ENCODE data around the gene LGALS4.
"Not testable (repeated sequence)": the region's sequence is repeated elsewhere in the genome, so short reads cannot be mapped to it uniquely, and the experiment has no call there.

Gene LGALS4

DNA sequence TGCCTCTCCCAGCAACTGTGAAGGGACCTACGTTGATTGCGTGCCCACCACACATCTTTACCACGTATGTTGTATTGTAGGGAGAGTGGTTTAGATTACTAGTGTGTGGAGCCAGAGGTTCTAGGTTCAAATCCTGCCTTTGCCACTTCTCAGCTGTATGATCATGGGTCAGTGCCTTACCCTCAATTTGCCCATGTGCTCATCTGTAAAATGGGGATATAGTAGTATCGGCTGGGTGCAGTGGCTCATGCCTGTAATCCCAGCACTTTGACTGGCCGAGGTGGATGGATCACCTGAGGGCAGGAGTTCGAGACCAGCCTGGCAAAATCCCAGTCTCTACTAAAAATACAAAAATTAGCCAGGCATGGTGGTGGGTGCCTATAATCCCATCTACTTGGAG is 578 bp upstream of the LGALS4 start:
- no peak overlapping the region for H3K4me2 ChIP-seq (ENCODE audit: insufficient read depth, low read length)
- no peak for TF ChIP-seq EZH2 (IDR thresholded peaks at IDR 0.05; ENCODE audit: borderline replicate concordance, low read depth, low read length, severe bottlenecking)
- TF ChIP-seq CTCF (IDR thresholded peaks at IDR 0.05; ENCODE audit: borderline replicate concordance, extremely low read depth, low read length, poor library complexity, severe bottlenecking) = no peak
- H4K20me1 ChIP-seq (ENCODE audit: insufficient read depth, low read length) = peaks cover 3% of the 10 kb centered on the region; the same call in 1 of the 2 replicates
- no peak overlapping the region for H2AFZ ChIP-seq (ENCODE audit: low read depth, low read length)
- H3K27me3 ChIP-seq (ENCODE audit: insufficient read depth, low read length, poor library complexity) = no peaks in the 10 kb centered on the region
- H3K27ac ChIP-seq (ENCODE audit: low read length) = no peak overlapping the region
- H3K9me3 ChIP-seq (ENCODE audit: insufficient read depth, low read length, severe bottlenecking) = no peaks in the 10 kb centered on the region
- no peaks in the 10 kb centered on the region for H3K4me1 ChIP-seq (ENCODE audit: insufficient read depth, low read length)
- peaks cover 31% of the 10 kb centered on the region for H3K36me3 ChIP-seq (ENCODE audit: insufficient read depth, low read length)
- H3K79me2 ChIP-seq (ENCODE audit: insufficient read depth, low read length) = no peaks in the 10 kb centered on the region
- no peak overlapping the region for H3K9ac ChIP-seq (ENCODE audit: low read depth, low read length)
- no peak for ATAC-seq (ENCODE audit: insufficient read depth, low read depth)
- H3K4me3 ChIP-seq (ENCODE audit: low read depth in 1 of 2, low read length in 2 of 2) = no peak overlapping the region
- DNase-seq = no peak

DNA sequence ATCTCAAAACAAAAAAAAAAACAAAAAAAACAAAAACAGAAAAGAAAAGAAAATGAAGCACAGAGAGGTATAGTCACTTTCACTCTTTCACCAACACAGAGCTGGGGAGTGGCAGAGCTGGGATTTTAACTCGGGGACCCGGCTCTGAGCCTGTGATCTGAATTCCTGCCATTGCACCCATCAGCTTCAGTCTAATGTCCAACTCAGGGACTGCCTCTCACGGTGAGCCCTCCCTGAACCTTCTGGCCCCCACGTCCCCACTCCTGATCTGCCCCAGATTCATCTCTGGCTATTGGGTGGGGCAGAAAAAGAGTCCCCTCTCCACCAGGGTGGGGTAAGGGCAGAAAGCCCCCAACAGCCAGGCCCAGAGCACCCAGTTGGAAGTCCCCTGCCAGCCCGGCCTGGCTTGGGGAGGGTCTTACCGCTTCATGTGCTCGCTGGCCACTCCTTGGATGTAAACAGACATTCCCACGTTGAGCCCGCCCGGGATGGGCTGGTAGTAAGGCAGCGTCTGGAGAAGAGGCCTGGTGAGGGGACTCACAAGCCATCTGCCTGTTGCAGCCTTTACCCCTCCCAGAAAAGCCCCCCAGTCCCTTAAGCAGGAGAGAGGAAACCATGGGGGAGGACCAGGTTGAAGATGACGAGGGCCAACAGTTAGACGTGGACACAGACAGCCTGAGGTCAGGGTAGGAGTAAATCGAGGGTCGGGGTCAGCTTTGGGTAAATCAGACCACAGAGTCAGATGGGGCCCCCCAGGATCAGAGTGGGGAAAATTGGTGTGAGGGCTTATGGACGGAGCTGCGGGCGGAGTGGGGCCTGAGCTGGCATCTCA is 520 bp downstream of the LGALS4 start:
- DNase-seq = no peak
- Histone ChIP-seq H3K27ac (ENCODE audit: low read length) (no peak overlapping the region), H3K4me1 (ENCODE audit: insufficient read depth, low read length) (no peaks in the 10 kb centered on the region)

GRCh38 chr19:38809592-38810252 is 3.0 kb downstream of the LGALS4 start:
- Histone ChIP-seq H4K20me1 (ENCODE audit: insufficient read depth, low read length) (no peaks in the 10 kb centered on the region), H3K27ac (ENCODE audit: low read length) (no peak overlapping the region), H3K9ac (ENCODE audit: low read depth, low read length) (no peak overlapping the region), H3K27me3 (ENCODE audit: insufficient read depth, low read length, poor library complexity) (no peaks in the 10 kb centered on the region), H3K36me3 (ENCODE audit: insufficient read depth, low read length) (no peaks in the 10 kb centered on the region), H3K79me2 (ENCODE audit: insufficient read depth, low read length) (no peaks in the 10 kb centered on the region), H3K9me3 (ENCODE audit: insufficient read depth, low read length, severe bottlenecking) (no peaks in the 10 kb centered on the region), H3K4me1 (ENCODE audit: insufficient read depth, low read length) (no peaks in the 10 kb centered on the region), H3K4me2 (ENCODE audit: insufficient read depth, low read length) (no peak overlapping the region), H3K4me3 (ENCODE audit: low read depth in 1 of 2, low read length in 2 of 2) (no peak overlapping the region), H2AFZ (ENCODE audit: low read depth, low read length) (no peak overlapping the region)
- no peak for TF ChIP-seq EZH2 (IDR thresholded peaks at IDR 0.05; ENCODE audit: borderline replicate concordance, low read depth, low read length, severe bottlenecking)
- DNase-seq (no peak), ATAC-seq (ENCODE audit: insufficient read depth, low read depth) (no peak)

More for the DNA sequence above, 520 bp downstream of the LGALS4 start:
- ATAC-seq (ENCODE audit: insufficient read depth, low read depth) = no peak
- no peaks in the 10 kb centered on the region for H3K9me3 ChIP-seq (ENCODE audit: insufficient read depth, low read length, severe bottlenecking)
- peaks cover 22% of the 10 kb centered on the region for H3K36me3 ChIP-seq (ENCODE audit: insufficient read depth, low read length)
- H3K27me3 ChIP-seq (ENCODE audit: insufficient read depth, low read length, poor library complexity) = no peaks in the 10 kb centered on the region
- no peak overlapping the region for H3K4me2 ChIP-seq (ENCODE audit: insufficient read depth, low read length)
- H2AFZ ChIP-seq (ENCODE audit: low read depth, low read length) = no peak overlapping the region
- H4K20me1 ChIP-seq (ENCODE audit: insufficient read depth, low read length) = peaks cover 3% of the 10 kb centered on the region; the same call in 1 of the 2 replicates
- H3K79me2 ChIP-seq (ENCODE audit: insufficient read depth, low read length) = no peaks in the 10 kb centered on the region
- no peak for TF ChIP-seq CTCF (IDR thresholded peaks at IDR 0.05; ENCODE audit: borderline replicate concordance, extremely low read depth, low read length, poor library complexity, severe bottlenecking)
- no peak for TF ChIP-seq EZH2 (IDR thresholded peaks at IDR 0.05; ENCODE audit: borderline replicate concordance, low read depth, low read length, severe bottlenecking)
- no peak overlapping the region for H3K4me3 ChIP-seq (ENCODE audit: low read depth in 1 of 2, low read length in 2 of 2)
- H3K9ac ChIP-seq (ENCODE audit: low read depth, low read length) = no peak overlapping the region

GRCh38 chr19:38808741-38809140 is 4.0 kb downstream of the LGALS4 start:
- no peaks in the 10 kb centered on the region for H3K4me1 ChIP-seq (ENCODE audit: insufficient read depth, low read length)
- H3K4me3 ChIP-seq (ENCODE audit: low read depth in 1 of 2, low read length in 2 of 2) = no peak overlapping the region
- no peak overlapping the region for H3K4me2 ChIP-seq (ENCODE audit: insufficient read depth, low read length)
- H3K9me3 ChIP-seq (ENCODE audit: insufficient read depth, low read length, severe bottlenecking) = no peaks in the 10 kb centered on the region
- DNase-seq = no peak
- no peak for TF ChIP-seq EZH2 (IDR thresholded peaks at IDR 0.05; ENCODE audit: borderline replicate concordance, low read depth, low read length, severe bottlenecking)
- no peak for TF ChIP-seq CTCF (IDR thresholded peaks at IDR 0.05; ENCODE audit: borderline replicate concordance, extremely low read depth, low read length, poor library complexity, severe bottlenecking)
- no peak overlapping the region for H3K9ac ChIP-seq (ENCODE audit: low read depth, low read length)
- H2AFZ ChIP-seq (ENCODE audit: low read depth, low read length) = no peak overlapping the region
- H3K27me3 ChIP-seq (ENCODE audit: insufficient read depth, low read length, poor library complexity) = no peaks in the 10 kb centered on the region
- no peak overlapping the region for H3K27ac ChIP-seq (ENCODE audit: low read length)
- no peaks in the 10 kb centered on the region for H3K36me3 ChIP-seq (ENCODE audit: insufficient read depth, low read length)
- H3K79me2 ChIP-seq (ENCODE audit: insufficient read depth, low read length) = no peaks in the 10 kb centered on the region
- ATAC-seq (ENCODE audit: insufficient read depth, low read depth) = no peak
- H4K20me1 ChIP-seq (ENCODE audit: insufficient read depth, low read length) = no peaks in the 10 kb centered on the region

DNA sequence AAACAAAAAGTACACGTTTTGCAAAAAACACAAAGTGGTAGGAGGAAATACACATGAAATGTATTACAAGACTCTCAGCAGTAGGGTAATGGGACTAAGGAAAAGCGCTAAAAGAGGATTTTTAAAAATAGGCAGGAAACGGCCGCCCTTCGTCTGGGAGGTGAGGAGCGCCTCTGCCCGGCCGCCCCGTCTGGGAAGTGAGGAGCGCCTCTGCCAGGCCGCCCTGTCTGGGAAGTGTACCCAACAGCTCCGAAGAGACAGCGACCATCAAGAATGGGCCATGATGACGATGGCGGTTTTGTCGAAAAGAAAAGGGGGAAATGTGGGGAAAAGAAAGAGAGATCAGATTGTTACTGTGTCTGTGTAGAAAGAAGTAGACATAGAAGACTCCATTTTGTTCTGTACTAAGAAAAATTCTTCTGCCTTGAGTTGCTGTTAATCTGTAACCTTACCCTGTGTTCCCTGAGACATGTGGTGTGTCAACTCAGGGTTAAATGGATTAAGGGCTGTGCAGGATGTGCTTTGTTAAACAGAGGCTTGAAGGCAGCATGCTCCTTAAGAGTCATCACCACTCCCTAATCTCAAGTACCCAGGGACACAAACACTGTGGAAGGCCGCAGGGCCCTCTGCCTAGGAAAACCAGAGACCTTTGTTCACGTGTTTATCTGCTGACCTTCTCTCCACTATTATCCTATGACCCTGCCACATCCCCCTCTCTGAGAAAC is 5.2 kb downstream of the LGALS4 start:
- not testable (repeated sequence) for H3K9me3 ChIP-seq (ENCODE audit: insufficient read depth, low read length, severe bottlenecking); H3K36me3 ChIP-seq (ENCODE audit: insufficient read depth, low read length); DNase-seq; ATAC-seq (ENCODE audit: insufficient read depth, low read depth); H3K4me2 ChIP-seq (ENCODE audit: insufficient read depth, low read length); H3K27ac ChIP-seq (ENCODE audit: low read length); H2AFZ ChIP-seq (ENCODE audit: low read depth, low read length); H3K79me2 ChIP-seq (ENCODE audit: insufficient read depth, low read length); H3K27me3 ChIP-seq (ENCODE audit: insufficient read depth, low read length, poor library complexity); H3K9ac ChIP-seq (ENCODE audit: low read depth, low read length); H3K4me3 ChIP-seq (ENCODE audit: low read depth in 1 of 2, low read length in 2 of 2); H4K20me1 ChIP-seq (ENCODE audit: insufficient read depth, low read length); H3K4me1 ChIP-seq (ENCODE audit: insufficient read depth, low read length)

Measured in DND-41 (cell line).